ENCODE measurements around the gene TGFB1I1.
"Not testable (repeated sequence)": the region's sequence is repeated elsewhere in the genome, so short reads cannot be mapped to it uniquely, and the experiment has no call there.

Gene TGFB1I1

DNA sequence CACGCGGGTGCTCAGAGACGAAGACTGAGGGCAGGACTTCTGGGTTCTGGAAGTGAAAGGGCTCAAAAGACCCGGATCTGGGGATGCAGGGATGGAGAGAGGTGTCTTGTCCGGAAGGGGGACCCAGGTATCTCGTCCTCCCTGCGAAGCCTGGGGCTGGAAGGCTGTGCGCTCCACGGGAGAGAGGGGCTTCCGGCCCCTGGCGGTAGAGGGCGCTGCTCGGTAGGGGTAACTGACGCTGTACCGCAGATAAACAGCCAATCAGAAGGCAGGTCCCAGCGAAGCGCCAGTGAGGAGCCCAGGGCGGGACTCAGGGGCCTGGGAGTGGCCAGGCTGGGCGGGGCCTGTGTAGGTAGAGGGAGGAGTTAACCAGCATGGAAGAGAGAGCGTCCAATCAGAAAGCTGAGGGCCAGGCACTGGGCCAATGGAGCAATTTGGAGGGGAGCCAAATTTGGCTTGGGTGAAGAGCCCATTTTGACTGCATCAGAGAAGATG lies 804 bp downstream of the TGFB1I1 start:
- no peak for FAIRE-seq

- no peak for FAIRE-seq
These were observed 1.5 kb downstream of the TGFB1I1 start for GRCh38 chr16:31473264-31473984.

GRCh38 chr16:31474173-31474714 lies 2.3 kb downstream of the TGFB1I1 start:
- no peak for FAIRE-seq

GRCh38 chr16:31474773-31475738 lies 3.1 kb downstream of the TGFB1I1 start:
- no peak for FAIRE-seq

DNA sequence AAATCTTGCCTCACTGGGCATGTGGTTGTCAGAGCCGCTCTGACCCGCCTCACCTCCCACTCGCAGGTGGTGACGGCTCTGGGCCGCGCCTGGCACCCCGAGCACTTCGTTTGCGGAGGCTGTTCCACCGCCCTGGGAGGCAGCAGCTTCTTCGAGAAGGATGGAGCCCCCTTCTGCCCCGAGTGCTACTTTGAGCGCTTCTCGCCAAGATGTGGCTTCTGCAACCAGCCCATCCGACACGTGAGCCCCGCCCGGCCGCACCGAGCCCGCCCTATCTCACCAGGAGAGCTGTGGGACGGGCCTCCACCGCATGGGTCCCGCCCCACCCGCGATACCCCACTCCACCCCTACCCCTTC lies 4.0 kb downstream of the TGFB1I1 start:
- FAIRE-seq, result no peak

- FAIRE-seq, result no peak
These were observed 4.6 kb downstream of the TGFB1I1 start for GRCh38 chr16:31476303-31477219.

GRCh38 chr16:31477220-31478216 lies 5.6 kb downstream of the TGFB1I1 start:
- no peak for FAIRE-seq

- FAIRE-seq, result no peak
These were observed 7.0 kb downstream of the TGFB1I1 start for GRCh38 chr16:31478956-31479355.

- FAIRE-seq, result no peak
These were observed 7.8 kb downstream of the TGFB1I1 start for GRCh38 chr16:31479751-31480150.

GRCh38 chr16:31480851-31481536 lies 9.0 kb downstream of the TGFB1I1 start:
- FAIRE-seq, result no peak

- FAIRE-seq, result no peak
These were observed 11.1 kb downstream of the TGFB1I1 start, which contains the start of gene SLC5A2 for GRCh38 chr16:31483081-31483480. Gene SLC5A2 (plus strand): TSS chr16:31483123. CDS start chr16:31483137, 14 bp downstream.

DNA sequence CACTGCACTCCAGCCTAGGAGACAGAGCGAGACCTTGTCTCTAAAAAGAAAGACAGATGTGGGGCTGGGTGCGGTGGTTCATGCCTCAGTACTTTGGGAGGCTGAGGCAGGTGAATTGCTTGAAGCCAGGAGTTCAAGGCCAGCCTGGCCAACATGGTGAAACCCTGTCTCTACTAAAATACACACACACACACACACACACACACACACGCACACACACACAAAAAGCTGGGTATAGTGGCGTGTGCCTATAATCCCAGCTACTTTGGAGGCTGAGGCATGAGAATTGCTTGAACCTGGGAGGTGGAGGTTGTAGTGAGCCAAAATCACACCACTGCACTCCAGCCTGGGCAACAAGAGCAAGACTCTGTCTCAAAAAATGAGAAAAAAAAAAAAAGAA lies 12.1 kb downstream of the TGFB1I1 start:
- FAIRE-seq, result not testable (repeated sequence)

- no peak for FAIRE-seq
These were observed 12.7 kb downstream of the TGFB1I1 start for GRCh38 chr16:31484491-31485171.

DNA sequence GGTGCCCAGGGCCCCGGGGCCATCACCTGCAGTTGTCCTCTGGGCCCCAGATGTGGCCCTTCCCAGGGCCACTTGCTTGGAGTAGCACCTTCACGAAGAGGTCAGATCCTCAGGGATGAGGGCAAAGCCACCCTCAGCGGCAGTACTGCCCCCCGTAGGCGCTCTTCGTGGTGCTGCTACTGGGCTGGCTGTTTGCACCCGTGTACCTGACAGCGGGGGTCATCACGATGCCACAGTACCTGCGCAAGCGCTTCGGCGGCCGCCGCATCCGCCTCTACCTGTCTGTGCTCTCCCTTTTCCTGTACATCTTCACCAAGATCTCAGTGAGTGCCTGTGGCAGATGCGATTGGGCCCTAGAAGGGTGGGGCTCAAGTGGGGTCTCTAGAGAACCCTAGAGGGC lies 13.6 kb downstream of the TGFB1I1 start:
- no peak for FAIRE-seq

GRCh38 chr16:31486045-31486444 lies 14.1 kb downstream of the TGFB1I1 start:
- FAIRE-seq, result no peak

GRCh38 chr16:31487071-31487719 lies 15.2 kb downstream of the TGFB1I1 start:
- FAIRE-seq, result no peak

GRCh38 chr16:31487720-31488467 lies 15.9 kb downstream of the TGFB1I1 start:
- FAIRE-seq, result no peak
